Measurements from ENCODE around the gene COX10. TPM values are rescaled to one million over a fixed set of nuclear protein-coding genes. Genes with fewer than 3 reads are reported as not detected.

Gene COX10
- total and polyA plus RNA-seq, 10 donors, result 3.0 to 28.8 (median 14.9) TPM

DNA sequence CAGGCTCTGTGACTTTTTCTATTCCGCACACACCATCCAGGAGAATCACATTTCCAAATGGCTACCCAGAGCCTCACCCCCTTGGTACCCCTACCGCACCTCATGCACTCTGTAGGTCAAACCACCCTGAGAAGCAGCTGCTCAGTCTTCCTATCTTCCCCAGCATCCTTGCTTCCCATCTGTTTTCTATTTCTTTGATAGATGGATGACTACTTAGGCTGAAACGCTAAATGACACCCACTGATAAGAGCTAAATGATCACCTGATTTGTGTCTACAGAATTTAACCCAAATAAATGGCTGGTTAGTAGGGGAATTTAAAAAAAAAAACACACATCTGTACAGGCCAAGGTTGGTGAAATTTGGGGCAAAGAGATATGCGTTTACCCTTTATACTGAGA is 17.6 kb upstream of the COX10 start:
- 92 to 96% (median 95%) methylated on average over 4 of the region's 4 CpGs for WGBS, 5 donors
- intact Hi-C loops (cut with DNase I; ENCODE audit: low total_unique reads), result loop anchor here (10.0 kb wide), 1 partner anchor 97 kb away; no protein-coding TSS in a partner anchor
- H3K4me1 ChIP-seq, result no peaks in the 10 kb centered on the region

DNA sequence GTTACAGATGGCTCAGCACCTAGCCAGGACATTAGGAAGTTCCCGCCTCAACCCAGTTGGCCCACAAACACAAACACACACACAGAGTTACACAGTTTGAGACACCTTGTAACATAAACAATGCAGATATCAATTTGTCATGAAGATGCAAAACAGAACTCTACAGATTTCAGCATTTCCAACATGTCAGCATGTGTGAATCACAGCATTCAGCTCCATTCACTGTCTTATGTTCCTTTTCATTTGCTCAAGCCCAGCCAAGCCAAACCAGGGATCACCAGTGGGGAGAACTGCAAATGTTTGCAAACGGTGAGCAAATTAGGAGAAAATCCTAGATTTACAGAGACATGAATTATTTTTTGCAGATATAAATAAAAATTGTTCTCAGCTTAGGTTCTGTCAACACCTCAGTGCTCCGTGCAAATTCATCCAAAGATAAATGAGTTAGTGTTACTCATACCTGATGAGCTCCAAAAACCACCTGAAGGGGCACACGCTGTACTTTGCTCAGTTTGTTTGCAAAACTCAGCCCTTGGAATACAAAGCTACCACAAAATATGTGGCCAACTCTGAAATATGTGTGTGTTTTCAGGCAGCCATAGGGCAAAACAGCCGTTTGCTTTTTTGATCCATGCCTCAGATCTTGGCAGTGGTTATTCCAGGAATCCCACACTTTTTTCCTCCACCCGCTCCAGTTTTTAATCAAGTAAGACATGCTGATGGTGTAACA is 16.3 kb upstream of the COX10 start:
- Histone ChIP-seq H3K4me1 (no peaks in the 10 kb centered on the region), H3K9me3 (peaks cover 0 to 13% (median 4%) of the 10 kb centered on the region in 8 donors), H3K4me3 (no peak overlapping the region), H3K36me3 (peaks cover 0 to 33% (median 3%) of the 10 kb centered on the region in 6 donors), H3K27me3 (replicated peaks in 1 of 7) (no peaks in the 10 kb centered on the region), H3K27ac (no peak overlapping the region)
- no peak for DNase-seq
- intact Hi-C loops (cut with DNase I; ENCODE audit: low total_unique reads), result loop anchor here (10.0 kb wide), 1 partner anchor 98 kb away; no protein-coding TSS in a partner anchor
- TF ChIP-seq CTCF (IDR thresholded peaks at IDR 0.05 in 8 of 11, conservative IDR thresholded peaks at IDR 0.05 in 3 of 11) (no peak), POLR2AphosphoS5 (IDR thresholded peaks at IDR 0.05) (no peak), POLR2A (IDR thresholded peaks at IDR 0.05) (no peak)
- WGBS, 5 donors, result 88 to 95% (median 92%) methylated on average over 6 of the region's 6 CpGs

More for the DNA sequence above, 17.6 kb upstream of the COX10 start:
- no peak for TF ChIP-seq POLR2A (IDR thresholded peaks at IDR 0.05)
- no peak for TF ChIP-seq POLR2AphosphoS5 (IDR thresholded peaks at IDR 0.05)
- no peak for TF ChIP-seq CTCF (IDR thresholded peaks at IDR 0.05 in 8 of 11, conservative IDR thresholded peaks at IDR 0.05 in 3 of 11)
- H3K27ac ChIP-seq, result no peak overlapping the region
- no peak overlapping the region for H3K4me3 ChIP-seq
- H3K36me3 ChIP-seq, result peaks cover 0 to 30% (median 3%) of the 10 kb centered on the region in 6 donors
- no peak for DNase-seq
- no peaks in the 10 kb centered on the region for H3K27me3 ChIP-seq (replicated peaks in 1 of 7)
- peaks cover 0 to 9% (median 4%) of the 10 kb centered on the region in 8 donors for H3K9me3 ChIP-seq

- intact Hi-C loops (cut with DNase I; ENCODE audit: low total_unique reads), result loop anchor here (10.0 kb wide), 1 partner anchor 103 kb away; no protein-coding TSS in a partner anchor
- no peaks in the 10 kb centered on the region for H3K4me1 ChIP-seq
- peaks cover 0 to 13% (median 4%) of the 10 kb centered on the region in 8 donors for H3K9me3 ChIP-seq
- no peak for DNase-seq
- H3K27me3 ChIP-seq (replicated peaks in 1 of 7), result no peaks in the 10 kb centered on the region
- peaks cover 0 to 37% (median 0%) of the 10 kb centered on the region in 6 donors for H3K36me3 ChIP-seq
- no peak overlapping the region for H3K4me3 ChIP-seq
- no peak for TF ChIP-seq POLR2AphosphoS5 (IDR thresholded peaks at IDR 0.05)
- no peak for TF ChIP-seq POLR2A (IDR thresholded peaks at IDR 0.05)
- no peak for TF ChIP-seq CTCF (IDR thresholded peaks at IDR 0.05 in 8 of 11, conservative IDR thresholded peaks at IDR 0.05 in 3 of 11)
- H3K27ac ChIP-seq, result no peak overlapping the region
Observed at GRCh38 chr17:14057591-14057990, 11.7 kb upstream of the COX10 start.

DNA sequence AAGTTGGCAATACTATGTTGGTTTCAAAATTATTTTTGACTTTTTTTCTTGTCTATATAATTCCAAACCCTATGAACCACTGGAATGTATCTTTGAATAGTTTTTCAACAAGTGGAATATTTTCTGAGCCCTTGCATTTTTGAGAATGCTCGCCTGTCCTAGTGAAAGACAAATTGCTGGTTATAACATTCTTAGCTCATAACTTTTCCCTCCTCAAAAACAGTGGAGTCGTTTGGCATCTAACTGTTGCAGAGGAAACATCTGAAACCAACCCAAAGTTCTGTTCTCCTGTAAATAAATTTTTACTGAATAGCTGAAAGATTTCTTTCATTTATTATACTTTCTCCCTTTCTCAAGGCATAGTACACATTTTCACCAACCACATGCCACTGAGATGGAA is 11.3 kb upstream of the COX10 start:
- intact Hi-C loops (cut with DNase I; ENCODE audit: low total_unique reads), result loop anchor here (10.0 kb wide), 1 partner anchor 103 kb away; no protein-coding TSS in a partner anchor
- no peaks in the 10 kb centered on the region for H3K27me3 ChIP-seq (replicated peaks in 1 of 7)
- no peak for TF ChIP-seq POLR2AphosphoS5 (IDR thresholded peaks at IDR 0.05)
- TF ChIP-seq CTCF (IDR thresholded peaks at IDR 0.05 in 8 of 11, conservative IDR thresholded peaks at IDR 0.05 in 3 of 11), result no peak
- TF ChIP-seq POLR2A (IDR thresholded peaks at IDR 0.05), result no peak
- H3K36me3 ChIP-seq, result peaks cover 0 to 37% (median 0%) of the 10 kb centered on the region in 6 donors
- H3K27ac ChIP-seq, result no peak overlapping the region
- no peak overlapping the region for H3K4me3 ChIP-seq
- no peaks in the 10 kb centered on the region for H3K4me1 ChIP-seq
- no peak for DNase-seq
- H3K9me3 ChIP-seq, result peaks cover 0 to 13% (median 4%) of the 10 kb centered on the region in 8 donors
- 81 to 85% (median 82%) methylated on average over 2 of the region's 2 CpGs for WGBS, 5 donors

All from spleen (tissue), 11 donors.